ENCODE results near the gene ADAMTS17.
A peak's percentile ranks its signal among the peaks of the same experiment; 100 is the strongest.

The ADAMTS17 gene

DNA sequence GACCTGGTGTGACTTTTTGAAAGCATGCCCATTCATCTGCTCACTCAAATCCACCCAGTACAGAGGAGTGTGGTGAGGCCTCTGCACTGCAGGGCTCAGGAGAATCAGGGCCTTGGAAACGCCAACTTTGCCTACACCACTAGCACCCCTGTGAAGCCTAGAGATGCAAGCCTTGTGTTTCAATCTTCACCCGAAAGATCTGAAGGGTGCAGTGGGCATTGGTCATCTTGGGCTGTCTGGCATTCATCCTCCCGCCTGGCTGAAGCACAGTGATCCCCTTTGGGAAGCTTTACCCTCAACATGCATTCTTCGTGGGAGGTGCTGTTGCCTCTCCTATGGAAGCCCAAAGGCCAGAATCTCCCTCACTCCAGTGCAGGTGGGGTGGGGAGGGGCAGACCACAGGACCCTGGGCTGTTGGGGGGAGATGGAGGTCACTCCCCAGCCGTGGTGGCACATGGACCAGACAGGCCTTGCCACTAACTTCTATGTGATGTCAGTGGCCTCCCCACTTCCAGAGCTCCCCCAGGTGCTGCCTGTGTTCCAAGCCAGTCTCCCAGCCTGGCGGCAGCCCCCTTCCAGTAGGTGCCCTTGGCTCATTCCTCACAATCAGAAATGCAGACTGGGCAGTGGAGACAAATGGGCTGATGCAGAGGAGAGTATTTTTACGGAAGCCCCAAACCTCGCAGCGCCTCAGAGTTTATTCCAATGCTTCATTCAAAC is 92.5 kb downstream of the ADAMTS17 start:
- DNase-seq = no peak

- DNase-seq = no peak
These were observed 93.5 kb downstream of the ADAMTS17 start for GRCh38 chr15:100248236-100248635.

DNA sequence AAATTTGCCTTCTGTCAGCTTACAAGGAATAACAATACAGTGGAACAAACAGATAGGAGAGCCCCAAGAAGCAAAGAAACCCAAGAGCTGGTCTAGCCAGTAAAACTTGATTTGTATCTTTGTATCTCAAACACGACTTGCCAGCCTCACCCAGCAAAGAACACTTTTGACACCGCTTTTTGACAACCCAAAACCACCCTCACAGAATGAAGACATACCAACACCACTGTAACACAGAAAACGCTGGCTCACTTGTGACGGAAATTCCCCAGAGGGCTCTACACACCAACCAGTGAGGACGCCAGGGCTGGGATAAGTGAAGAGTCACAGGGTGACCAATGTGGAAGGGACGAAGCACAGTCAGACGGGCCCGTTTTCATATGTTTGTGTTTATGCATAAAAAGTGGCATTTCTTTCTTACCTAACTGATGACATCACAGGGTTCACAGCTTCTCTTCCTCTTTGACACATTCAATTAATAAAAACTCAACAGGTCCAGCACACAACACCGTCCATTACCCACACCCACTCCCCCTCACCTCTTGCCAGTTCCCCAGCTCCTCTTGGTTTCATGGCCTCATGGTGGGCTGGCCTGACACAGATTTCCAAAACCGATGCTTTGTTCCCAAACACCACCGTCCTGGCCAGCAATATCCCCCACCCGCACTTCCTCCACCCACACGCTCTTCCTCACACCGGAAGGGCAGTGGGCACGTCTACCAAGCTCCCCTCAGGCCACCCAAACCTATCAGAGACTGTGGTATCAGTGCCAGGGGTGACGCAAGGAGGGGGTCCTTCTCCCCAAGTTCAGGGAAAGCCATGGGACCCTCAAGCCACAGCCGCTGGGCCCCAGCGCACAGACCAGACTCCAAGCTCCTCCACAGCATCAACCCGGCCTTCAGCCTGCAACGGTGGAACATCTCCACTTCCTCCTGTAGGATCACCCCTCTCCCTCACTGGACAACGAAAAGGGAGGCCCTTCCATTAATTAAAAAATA is 94.2 kb downstream of the ADAMTS17 start:
- DNase-seq = no peak

DNA sequence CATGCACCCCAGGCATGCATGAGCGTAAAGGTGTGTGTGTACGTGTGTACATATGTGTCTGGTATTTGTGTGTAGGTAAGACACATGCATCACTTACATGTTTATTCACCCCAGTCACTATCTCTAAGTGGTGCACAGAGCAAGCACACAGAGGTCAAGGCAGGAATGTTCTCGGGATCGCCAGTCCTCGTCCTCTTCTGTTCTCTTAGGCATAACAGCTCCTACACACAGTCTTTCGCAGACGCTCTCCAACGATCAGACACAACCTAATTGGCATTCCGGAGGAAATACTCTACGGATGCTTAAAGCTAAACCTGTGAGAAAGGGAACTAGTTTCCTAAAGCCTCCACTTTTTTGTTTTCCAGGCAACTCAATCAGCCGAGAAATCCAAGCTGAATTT is 95.9 kb downstream of the ADAMTS17 start:
- DNase-seq = no peak

DNA sequence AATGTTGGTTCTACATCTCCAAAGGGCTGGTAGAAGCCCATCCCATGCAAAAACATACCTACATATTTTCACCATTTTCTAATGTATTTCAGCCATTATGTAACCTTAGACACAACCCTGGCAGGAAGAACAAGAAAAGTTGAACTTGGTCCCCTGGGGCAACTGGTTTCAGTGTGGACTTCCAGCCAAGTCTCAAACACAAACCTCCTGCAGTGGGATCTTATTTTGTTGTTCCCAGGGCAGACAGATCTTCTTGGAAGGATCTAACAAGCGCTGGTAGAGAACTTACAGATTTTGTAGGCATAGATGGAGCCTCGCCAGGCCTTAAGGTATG is 96.3 kb downstream of the ADAMTS17 start:
- no peak for DNase-seq

GRCh38 chr15:100244796-100245486 is 96.8 kb downstream of the ADAMTS17 start:
- no peak for DNase-seq

DNA sequence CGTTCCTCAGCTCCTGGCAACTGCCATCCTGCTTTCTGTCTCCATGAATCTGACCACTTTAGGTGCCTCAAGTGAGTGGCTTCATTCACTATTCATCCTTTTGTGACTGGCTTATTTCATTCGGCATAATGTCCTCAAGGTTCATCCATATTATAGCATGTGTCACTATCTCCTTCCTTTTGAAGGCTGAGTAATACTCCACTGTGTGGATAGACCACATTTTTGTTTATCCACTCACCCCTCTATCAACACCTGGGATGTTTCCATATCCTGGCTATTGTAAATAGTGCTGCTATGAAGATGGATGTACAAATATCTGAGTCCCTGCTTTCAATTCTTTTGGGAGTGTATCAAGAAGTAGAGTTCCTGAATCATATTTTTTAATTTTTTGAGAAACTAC is 98.8 kb downstream of the ADAMTS17 start:
- DNase-seq = no peak

- peak; percentile 18 for DNase-seq
These were observed 99.9 kb downstream of the ADAMTS17 start for GRCh38 chr15:100241572-100242482.

- DNase-seq = no peak
These were observed 104.6 kb downstream of the ADAMTS17 start for GRCh38 chr15:100236981-100237720.

- no peak for DNase-seq
These were observed 106.7 kb downstream of the ADAMTS17 start for GRCh38 chr15:100235030-100235617.

GRCh38 chr15:100234158-100235029 is 107.4 kb downstream of the ADAMTS17 start:
- DNase-seq = peak; percentile 8

- no peak for DNase-seq
These were observed 111.0 kb downstream of the ADAMTS17 start for GRCh38 chr15:100230784-100231183.

DNA sequence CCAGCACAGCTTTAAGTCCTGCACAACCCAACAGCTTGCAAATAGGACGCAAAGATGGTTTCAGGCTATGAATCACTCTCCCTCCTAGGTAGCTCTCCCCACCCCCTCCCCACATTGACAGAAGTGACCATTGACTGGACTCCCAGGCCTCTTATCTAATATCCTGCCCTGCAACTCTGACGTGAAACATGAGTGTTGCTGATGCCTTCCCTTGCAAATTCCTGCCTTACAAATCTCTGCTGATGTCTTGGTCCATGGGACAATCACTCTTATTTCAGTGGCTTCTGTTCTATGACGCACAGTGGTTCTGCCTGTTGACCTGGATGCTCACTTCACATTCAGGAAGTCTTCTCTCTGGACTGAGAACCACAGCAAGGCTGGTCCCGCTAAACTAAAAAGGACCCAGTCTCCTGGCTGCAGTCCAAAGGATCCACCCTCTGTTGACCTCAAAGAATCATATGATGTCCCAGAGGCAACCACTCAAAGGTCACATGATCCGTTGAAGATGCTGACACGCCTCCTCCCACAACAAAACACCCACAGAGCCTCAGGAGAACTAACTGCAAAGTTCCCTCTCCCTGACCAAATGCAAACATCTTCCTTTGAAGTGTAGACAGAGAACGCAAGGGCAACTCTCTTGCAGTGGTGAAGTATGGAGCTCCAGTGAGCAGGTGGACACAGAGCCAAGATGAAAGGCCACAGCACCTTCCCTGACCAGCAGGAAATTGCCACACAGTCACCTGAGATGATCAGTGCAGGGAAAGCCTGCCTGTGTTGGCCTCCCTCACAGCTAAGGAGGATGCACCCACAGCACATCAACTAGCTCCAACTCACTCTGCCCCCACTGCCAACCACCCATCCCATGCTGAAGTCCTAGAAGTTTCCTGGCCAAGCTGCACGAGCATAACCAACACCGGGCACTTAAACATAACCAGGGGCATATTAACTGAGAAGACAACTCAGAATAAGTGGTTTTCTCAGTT is 112.3 kb downstream of the ADAMTS17 start:
- no peak for DNase-seq

GRCh38 chr15:100227781-100228180 is 114.0 kb downstream of the ADAMTS17 start:
- no peak for DNase-seq

GRCh38 chr15:100226107-100226506 is 115.7 kb downstream of the ADAMTS17 start:
- DNase-seq = no peak

GRCh38 chr15:100224206-100225185 is 117.3 kb downstream of the ADAMTS17 start:
- DNase-seq = no peak

DNA sequence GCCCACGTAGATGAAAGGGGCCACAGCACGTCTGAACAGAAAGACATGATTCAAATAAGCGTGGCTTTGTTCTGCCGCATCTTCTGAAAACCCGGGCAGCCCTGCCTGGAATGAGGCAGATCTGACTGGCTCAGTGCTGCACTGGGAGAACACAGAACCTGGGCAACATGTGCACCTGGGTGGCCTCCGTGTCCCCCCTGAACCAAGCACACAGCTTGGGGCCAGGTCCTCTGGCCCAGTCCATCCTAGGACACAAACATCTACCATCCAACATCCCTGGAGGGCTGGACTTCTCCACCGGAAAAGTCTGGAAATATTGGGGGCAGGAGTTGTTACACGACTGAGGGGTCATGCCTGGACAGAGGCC is 119.4 kb downstream of the ADAMTS17 start:
- no peak for DNase-seq

Measured in fibroblast of skin of scalp (primary cell).